CD4-positive, CD25-positive, alpha-beta regulatory T cell (primary cell): Measurements from ENCODE around the gene TMEM41B. TPM values are rescaled to one million over a fixed set of nuclear protein-coding genes. Genes with fewer than 3 reads are reported as not detected.
"Not testable (repeated sequence)": the region's sequence is repeated elsewhere in the genome, so short reads cannot be mapped to it uniquely, and the experiment has no call there.

Experiments used
- ATAC-seq, 2 donors: fragments of 150-1000 bp; cut with Tn5 transposase; one replicate each; pipeline ENCODE4 v1.10.0; 2021; ENCODE audit warnings: low read depth in 2 of 2, moderate number of reproducible peaks in 2 of 2, moderate library complexity in 1 of 2
- DNase-seq, 3 donors: peaks; one replicate each; pipeline versions ENCODE4 v3.0.0 to v3.0.0-alpha.2; 2012 to 2022; ENCODE audit warnings: mixed read lengths in 1 of 3
- H3K27ac ChIP-seq: one replicate; pipeline ENCODE4 v1.7.0; 2013; ENCODE audit warnings: mild to moderate bottlenecking, low read length; ENCODE audit not compliant: insufficient read depth, poor library complexity, severe bottlenecking
- H3K27me3 ChIP-seq: one replicate; pipeline ENCODE4 v1.7.0; 2013; ENCODE audit warnings: low read length; ENCODE audit not compliant: control insufficient read depth, insufficient read depth
- H3K36me3 ChIP-seq: one replicate; pipeline ENCODE4 v1.7.0; 2013; ENCODE audit warnings: mild to moderate bottlenecking, low read length, moderate library complexity; ENCODE audit not compliant: control insufficient read depth, insufficient read depth
- H3K4me1 ChIP-seq: 2 replicates; pipeline ENCODE4 v1.7.0; 2013; ENCODE audit warnings: mild to moderate bottlenecking, low read length; ENCODE audit not compliant: insufficient read depth, control insufficient read depth, poor library complexity, severe bottlenecking
- H3K4me3 ChIP-seq: one replicate; pipeline ENCODE4 v1.7.0; 2013; ENCODE audit warnings: low read depth, mild to moderate bottlenecking, low read length, moderate library complexity
- H3K9me3 ChIP-seq, 2 experiments: 1 replicate in 1 of 2; 2 replicates in 1 of 2; pipeline ENCODE4 v1.7.0; 2013; ENCODE audit warnings: low read length in 2 of 2, mild to moderate bottlenecking in 1 of 2, moderate library complexity in 1 of 2; ENCODE audit not compliant: control insufficient read depth in 2 of 2
- H3K27ac Mint-ChIP-seq, 3 donors: one replicate each; pipeline ENCODE4 v1.8.0; 2020 to 2022; ENCODE audit warnings: mild to moderate bottlenecking in 3 of 3, mixed read lengths in 3 of 3, moderate library complexity in 2 of 3
- H3K27me3 Mint-ChIP-seq: one replicate; pipeline ENCODE4 v1.8.0; 2022; ENCODE audit warnings: mild to moderate bottlenecking, mixed read lengths
- H3K36me3 Mint-ChIP-seq: one replicate; pipeline ENCODE4 v1.8.0; 2020; ENCODE audit warnings: mixed read lengths
- H3K4me1 Mint-ChIP-seq, 4 donors: one replicate each; pipeline ENCODE4 v1.8.0; 2020 to 2022; ENCODE audit warnings: mixed read lengths in 4 of 4, mild to moderate bottlenecking in 1 of 4
- H3K4me3 Mint-ChIP-seq, 4 donors: one replicate each; pipeline ENCODE4 v1.8.0; 2020 to 2022; ENCODE audit warnings: mild to moderate bottlenecking in 4 of 4, mixed read lengths in 4 of 4, moderate library complexity in 3 of 4
- H3K9me3 Mint-ChIP-seq, 7 donors: one replicate each; pipeline ENCODE4 v1.8.0; 2020 to 2022; ENCODE audit warnings: mixed read lengths in 7 of 7, mild to moderate bottlenecking in 3 of 7, moderate library complexity in 2 of 7
- polyA plus RNA-seq, 4 donors: library from polyadenylated mRNA; unstranded; fragments of 300-500 nt; fragmentation: Illumina TruSeq; gene quantifications; one replicate each; pipeline ENCODE4 v1.2.3, GENCODE V29; 2021
- total RNA-seq: library from RNA; stranded (reverse); gene quantifications from one replicate; pipeline ENCODE4 v1.2.3, GENCODE V29; 2022

The TMEM41B gene
- total and polyA plus RNA-seq, 5 donors from 2014 or later, result 5.0 to 35.5 (median 12.1) TPM

DNA sequence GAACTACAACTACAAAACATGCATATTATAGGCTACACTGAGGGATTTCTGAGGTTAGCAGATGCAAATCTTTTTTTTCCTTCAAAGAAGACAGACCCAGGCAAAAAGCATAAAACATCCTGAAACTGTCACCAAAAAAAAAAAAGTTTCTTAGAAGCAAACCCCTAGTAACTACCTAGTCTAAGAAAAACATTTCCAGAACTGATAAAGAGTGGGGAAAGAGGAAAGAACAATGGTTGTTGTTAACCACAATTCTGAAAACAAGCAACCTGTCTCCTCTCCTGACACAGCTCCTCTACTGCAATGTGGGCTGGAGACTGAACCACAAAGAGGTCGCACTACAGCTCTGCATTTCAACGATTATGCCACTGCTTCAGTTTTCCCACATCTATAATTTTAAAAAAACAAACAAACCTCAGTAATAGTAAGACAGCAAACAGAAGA is 64.2 kb downstream of the TMEM41B start:
- Histone ChIP-seq H3K36me3 (no peaks in the 10 kb centered on the region), H3K4me1 (peaks cover 8% of the 10 kb centered on the region), H3K4me3 (peak overlapping the region; percentile 44), H3K27ac (no peak overlapping the region), H3K9me3 (no peaks in the 10 kb centered on the region), H3K27me3 (no peaks in the 10 kb centered on the region)
- Mint-ChIP-seq H3K4me3 (peak overlapping the region in 3 of 4 donors; percentile 13 to 70 (median 65)), H3K9me3 (no peaks in the 10 kb centered on the region), H3K27ac (peak overlapping the region in 2 of 3 donors; percentile 55), H3K27me3 (peaks cover 5% of the 10 kb centered on the region), H3K36me3 (no peaks in the 10 kb centered on the region), H3K4me1 (peaks cover 11 to 50% (median 21%) of the 10 kb centered on the region in 4 donors)
- DNase-seq (peak in 2 of 3 donors; percentile 17 to 63), ATAC-seq (peak; percentile 57 to 63)

DNA sequence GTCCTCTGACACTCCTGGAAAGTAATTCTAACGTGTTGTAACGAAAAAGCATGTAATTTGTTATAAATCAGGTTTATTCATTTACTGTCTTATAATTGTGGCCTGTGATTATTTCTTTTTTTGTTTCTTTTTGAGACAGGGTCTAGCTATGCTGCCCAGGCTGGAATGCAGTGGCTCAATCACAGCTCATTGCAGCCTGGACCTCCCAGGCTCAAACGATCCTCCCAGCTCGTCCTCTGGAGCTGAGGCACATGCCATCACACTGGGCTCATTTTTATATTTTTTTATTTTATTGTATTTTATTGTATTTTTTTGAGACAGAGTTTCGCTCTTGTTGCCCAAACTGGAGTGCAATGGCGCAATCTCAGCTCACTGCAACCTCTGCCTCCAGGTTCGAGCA is 65.1 kb downstream of the TMEM41B start:
- Mint-ChIP-seq H3K27ac (peak overlapping the region in 2 of 3 donors; percentile 29 to 74), H3K27me3 (peaks cover 2% of the 10 kb centered on the region), H3K4me1 (peaks cover 11 to 50% (median 21%) of the 10 kb centered on the region in 4 donors), H3K9me3 (no peaks in the 10 kb centered on the region), H3K36me3 (no peaks in the 10 kb centered on the region), H3K4me3 (no peak overlapping the region)
- H3K36me3 ChIP-seq, result no peaks in the 10 kb centered on the region
- DNase-seq (no peak), ATAC-seq (no peak)
- no peaks in the 10 kb centered on the region for H3K9me3 ChIP-seq
- no peak overlapping the region for H3K27ac ChIP-seq
- H3K4me1 ChIP-seq, result peaks cover 8% of the 10 kb centered on the region
- H3K4me3 ChIP-seq, result no peak overlapping the region
- no peaks in the 10 kb centered on the region for H3K27me3 ChIP-seq

DNA sequence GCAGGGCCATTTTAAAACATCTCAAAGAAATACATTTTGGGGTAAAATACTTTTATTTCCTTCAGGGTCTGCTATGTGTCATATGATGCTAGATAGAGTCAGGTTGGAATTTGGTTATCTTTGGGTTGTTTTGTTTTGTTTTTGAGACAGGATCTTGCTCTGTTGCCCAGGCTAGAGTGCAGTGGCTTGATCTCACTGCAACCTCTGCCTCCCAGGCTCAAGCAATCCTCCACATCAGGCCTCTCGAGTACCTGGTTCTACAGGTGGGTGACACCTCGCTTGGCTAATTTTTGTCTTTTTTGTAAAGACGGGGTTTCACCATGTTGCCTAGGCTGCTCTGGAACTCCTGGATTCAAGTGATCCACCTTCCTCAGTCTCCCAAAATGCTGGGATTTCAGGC is 66.5 kb downstream of the TMEM41B start:
- Histone ChIP-seq H3K27me3 (no peaks in the 10 kb centered on the region), H3K4me3 (no peak overlapping the region), H3K27ac (no peak overlapping the region), H3K4me1 (peaks cover 8% of the 10 kb centered on the region), H3K36me3 (no peaks in the 10 kb centered on the region), H3K9me3 (no peaks in the 10 kb centered on the region)
- DNase-seq (no peak), ATAC-seq (no peak)
- Mint-ChIP-seq H3K27ac (peak overlapping the region in 1 of 3 donors; percentile 14), H3K27me3 (no peaks in the 10 kb centered on the region), H3K4me3 (no peak overlapping the region), H3K4me1 (peaks cover 11 to 48% (median 19%) of the 10 kb centered on the region in 4 donors), H3K36me3 (no peaks in the 10 kb centered on the region), H3K9me3 (no peaks in the 10 kb centered on the region)

DNA sequence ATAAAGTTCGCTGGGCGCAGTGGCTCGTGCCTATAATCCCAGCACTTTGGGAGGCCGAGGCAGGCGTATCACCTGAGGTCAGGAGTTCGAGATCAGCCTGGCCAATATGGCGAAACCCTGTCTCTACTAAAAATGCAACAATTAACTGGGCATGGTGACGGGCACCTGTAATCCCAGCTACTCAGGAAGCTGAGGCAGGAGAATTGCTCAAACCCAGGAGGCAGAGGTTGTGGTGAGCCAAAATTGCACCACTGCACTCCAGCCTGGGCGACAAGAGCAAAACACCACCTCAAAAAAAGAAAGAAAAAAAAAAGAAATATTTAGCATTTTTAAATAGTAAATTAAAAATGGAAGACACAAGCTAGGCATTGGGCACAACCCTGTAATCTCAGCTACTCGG is 78.2 kb downstream of the TMEM41B start:
- not testable (repeated sequence) for H3K4me3 Mint-ChIP-seq, H3K4me1 Mint-ChIP-seq
- peak overlapping the region in 1 of 3 donors; percentile 26 for H3K27ac Mint-ChIP-seq

DNA sequence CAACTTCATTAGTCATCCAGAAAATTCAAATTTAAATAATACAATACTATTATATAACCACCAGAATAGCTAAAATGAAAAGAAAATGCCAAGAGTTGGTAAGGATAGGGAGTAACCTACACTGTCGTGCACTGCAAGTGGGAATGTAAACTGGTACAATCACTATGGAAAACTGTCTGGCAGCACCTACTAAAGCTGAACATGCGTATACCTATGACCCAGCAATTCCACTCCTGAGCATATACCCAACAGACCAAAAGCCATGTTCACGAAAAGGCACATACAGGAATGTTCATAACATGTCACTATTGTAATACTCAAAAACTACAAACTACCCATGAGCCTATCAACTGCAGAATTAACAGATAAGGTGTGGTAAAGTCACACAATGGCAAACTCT is 81.9 kb downstream of the TMEM41B start:
- ATAC-seq (no peak), DNase-seq (no peak)
- peaks cover 0 to 3% (median 0%) of the 10 kb centered on the region in 7 donors for H3K9me3 Mint-ChIP-seq
- Histone ChIP-seq H3K27me3 (no peaks in the 10 kb centered on the region), H3K9me3 (no peaks in the 10 kb centered on the region), H3K4me1 (no peaks in the 10 kb centered on the region), H3K4me3 (no peak overlapping the region), H3K36me3 (no peaks in the 10 kb centered on the region), H3K27ac (no peak overlapping the region)
- no peak overlapping the region for H3K4me3 Mint-ChIP-seq
- H3K36me3 Mint-ChIP-seq, result peaks cover 9% of the 10 kb centered on the region
- no peak overlapping the region for H3K27ac Mint-ChIP-seq
- H3K27me3 Mint-ChIP-seq, result peaks cover 4% of the 10 kb centered on the region
- H3K4me1 Mint-ChIP-seq, result peaks cover 0 to 21% (median 7%) of the 10 kb centered on the region in 4 donors

More for the DNA sequence above, 78.2 kb downstream of the TMEM41B start:
- H3K9me3 ChIP-seq, H3K36me3 ChIP-seq, H3K4me3 ChIP-seq, DNase-seq, H3K27ac ChIP-seq, H3K27me3 Mint-ChIP-seq, H3K27me3 ChIP-seq, H3K4me1 ChIP-seq, H3K9me3 Mint-ChIP-seq, H3K36me3 Mint-ChIP-seq, ATAC-seq: not testable (repeated sequence)

DNA sequence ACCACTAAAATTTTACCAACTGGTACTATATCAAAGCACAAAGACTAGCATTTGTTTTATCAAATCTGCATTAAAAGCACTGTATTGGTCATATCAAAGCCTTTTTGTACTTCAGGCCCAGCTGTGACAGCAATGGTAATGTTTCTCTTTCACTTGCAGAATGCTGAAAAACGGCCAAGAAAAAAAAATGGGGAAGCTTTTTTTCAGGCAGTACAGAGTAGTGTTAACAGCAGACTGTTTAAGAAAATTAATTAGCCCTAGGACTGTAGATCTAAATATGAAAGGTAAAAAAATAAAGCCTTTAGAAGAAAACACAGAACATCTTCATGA is 82.6 kb downstream of the TMEM41B start:
- peak overlapping the region in 1 of 3 donors; percentile 53 for H3K27ac Mint-ChIP-seq
- peak in 1 of 3 donors; percentile 49 for DNase-seq

More for the DNA sequence above, 82.6 kb downstream of the TMEM41B start:
- Mint-ChIP-seq H3K9me3 (peaks cover 0 to 3% (median 0%) of the 10 kb centered on the region in 7 donors), H3K27me3 (peaks cover 4% of the 10 kb centered on the region), H3K4me3 (peak overlapping the region in 2 of 4 donors; percentile 41 to 55), H3K4me1 (peaks cover 0 to 21% (median 7%) of the 10 kb centered on the region in 4 donors), H3K36me3 (peaks cover 9% of the 10 kb centered on the region)
- Histone ChIP-seq H3K27me3 (no peaks in the 10 kb centered on the region), H3K4me3 (no peak overlapping the region), H3K4me1 (no peaks in the 10 kb centered on the region), H3K9me3 (no peaks in the 10 kb centered on the region), H3K27ac (no peak overlapping the region), H3K36me3 (no peaks in the 10 kb centered on the region)
- ATAC-seq, result no peak

Other genes with a start within 250 kb of the TMEM41B start
- gene SCUBE2, start 223.0 kb downstream of the TMEM41B start, total RNA-seq, result not detected
- not detected for gene SCUBE2, start 223.0 kb downstream of the TMEM41B start, polyA plus RNA-seq
- 44.3 TPM for gene DENND5A, start 49.2 kb downstream of the TMEM41B start, total RNA-seq
- gene DENND5A, start 49.2 kb downstream of the TMEM41B start, polyA plus RNA-seq, result 1 to 10 TPM; 2.2 to 6.6 (median 3.6) TPM
- 67.9 TPM for gene IPO7, start 70.1 kb upstream of the TMEM41B start, total RNA-seq
- 1 to 10 TPM; 2.4 to 5.6 (median 4.1) TPM for gene IPO7, start 70.1 kb upstream of the TMEM41B start, polyA plus RNA-seq
- 45.6 TPM for gene ZNF143, start 146.4 kb upstream of the TMEM41B start, total RNA-seq
- gene ZNF143, start 146.4 kb upstream of the TMEM41B start, polyA plus RNA-seq, result 10 to 100 TPM; 32.4 to 42.3 (median 36.4) TPM